DND-41 (cell line): ENCODE measurements around the gene FOXF2.

Experiments
- ATAC-seq: fragments of 200-7000 bp; cut with Tn5 transposase; 3 replicates; pipeline ENCODE4 v1.9.1; 2021; ENCODE audit warnings: low read depth; ENCODE audit not compliant: insufficient read depth
- DNase-seq: peaks from one replicate; pipeline ENCODE4 v3.0.0-alpha.2; 2020
- H2AFZ ChIP-seq: 2 replicates; pipeline ENCODE4 v1.6.0; 2012; ENCODE audit warnings: low read depth, low read length
- H3K27ac ChIP-seq: 2 replicates; pipeline ENCODE4 v1.5.1; 2012; ENCODE audit warnings: low read length, inconsistent platforms
- H3K27me3 ChIP-seq: fragments of 200-600 bp; sonication (generic); 2 replicates; pipeline ENCODE4 v1.6.0; 2012; ENCODE audit warnings: low read length, mild to moderate bottlenecking, inconsistent platforms; ENCODE audit not compliant: insufficient read depth, poor library complexity
- H3K36me3 ChIP-seq: 2 replicates; pipeline ENCODE4 v1.5.1; 2012; ENCODE audit warnings: low read length, inconsistent platforms; ENCODE audit not compliant: insufficient read depth
- H3K4me1 ChIP-seq: 2 replicates; pipeline ENCODE4 v1.5.1; 2012; ENCODE audit warnings: mild to moderate bottlenecking, low read length; ENCODE audit not compliant: insufficient read depth
- H3K4me2 ChIP-seq: 2 replicates; pipeline ENCODE4 v1.6.0; 2012; ENCODE audit warnings: mild to moderate bottlenecking, moderate library complexity, low read length, inconsistent platforms; ENCODE audit not compliant: insufficient read depth
- H3K4me3 ChIP-seq, 2 experiments: fragments of 200-600 bp in 1 of 2; shearing (Covaris generic) in 1 of 2; 2 replicates each; pipeline ENCODE4 v1.5.1; 2012 to 2016; ENCODE audit warnings: inconsistent platforms in 2 of 2, low read length in 2 of 2, mild to moderate bottlenecking in 2 of 2, low read depth in 1 of 2, moderate library complexity in 1 of 2
- H3K79me2 ChIP-seq: 2 replicates; pipeline ENCODE4 v1.6.0; 2012; ENCODE audit warnings: low read length, inconsistent platforms; ENCODE audit not compliant: insufficient read depth
- H3K9ac ChIP-seq: 2 replicates; pipeline ENCODE4 v1.6.0; 2012; ENCODE audit warnings: low read depth, mild to moderate bottlenecking, inconsistent platforms, low read length, moderate library complexity
- H3K9me3 ChIP-seq: 2 replicates; pipeline ENCODE4 v1.5.1; 2012; ENCODE audit warnings: low read length, moderate library complexity, mild to moderate bottlenecking, inconsistent platforms; ENCODE audit not compliant: insufficient read depth, severe bottlenecking
- H4K20me1 ChIP-seq: 2 replicates; pipeline ENCODE4 v1.6.0; 2012; ENCODE audit warnings: low read length; ENCODE audit not compliant: insufficient read depth
- EZH2 ChIP-seq: IDR thresholded peaks from 3 replicates; pipeline ENCODE4 v1.6.1; 2012; ENCODE audit warnings: borderline replicate concordance, low read depth, mild to moderate bottlenecking, moderate library complexity, low read length, inconsistent platforms; ENCODE audit not compliant: severe bottlenecking
- TF ChIP-seq, protein P1 (sequence below): IDR thresholded peaks from 2 replicates; pipeline ENCODE4 v1.5.1; 2012; ENCODE audit warnings: borderline replicate concordance, low read length, moderate library complexity, mild to moderate bottlenecking; ENCODE audit not compliant: poor library complexity, severe bottlenecking; ENCODE audit errors: extremely low read depth

Gene FOXF2

GRCh38 chr6:1400126-1400850 lies 10.9 kb downstream of the FOXF2 start:
- H3K9me3 ChIP-seq, result no peaks in the 10 kb centered on the region
- no peak overlapping the region for H2AFZ ChIP-seq
- TF ChIP-seq, protein P1, sequence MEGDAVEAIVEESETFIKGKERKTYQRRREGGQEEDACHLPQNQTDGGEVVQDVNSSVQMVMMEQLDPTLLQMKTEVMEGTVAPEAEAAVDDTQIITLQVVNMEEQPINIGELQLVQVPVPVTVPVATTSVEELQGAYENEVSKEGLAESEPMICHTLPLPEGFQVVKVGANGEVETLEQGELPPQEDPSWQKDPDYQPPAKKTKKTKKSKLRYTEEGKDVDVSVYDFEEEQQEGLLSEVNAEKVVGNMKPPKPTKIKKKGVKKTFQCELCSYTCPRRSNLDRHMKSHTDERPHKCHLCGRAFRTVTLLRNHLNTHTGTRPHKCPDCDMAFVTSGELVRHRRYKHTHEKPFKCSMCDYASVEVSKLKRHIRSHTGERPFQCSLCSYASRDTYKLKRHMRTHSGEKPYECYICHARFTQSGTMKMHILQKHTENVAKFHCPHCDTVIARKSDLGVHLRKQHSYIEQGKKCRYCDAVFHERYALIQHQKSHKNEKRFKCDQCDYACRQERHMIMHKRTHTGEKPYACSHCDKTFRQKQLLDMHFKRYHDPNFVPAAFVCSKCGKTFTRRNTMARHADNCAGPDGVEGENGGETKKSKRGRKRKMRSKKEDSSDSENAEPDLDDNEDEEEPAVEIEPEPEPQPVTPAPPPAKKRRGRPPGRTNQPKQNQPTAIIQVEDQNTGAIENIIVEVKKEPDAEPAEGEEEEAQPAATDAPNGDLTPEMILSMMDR, result no peak
- no peak for TF ChIP-seq EZH2
- H3K9ac ChIP-seq, result no peak overlapping the region
- no peak overlapping the region for H3K4me2 ChIP-seq
- H3K4me3 ChIP-seq, result no peak overlapping the region
- DNase-seq (no peak), ATAC-seq (no peak)
- H3K79me2 ChIP-seq, result no peaks in the 10 kb centered on the region
- 0 out of 2 replicates have a peak, but pooled peaks cover 2% of the 10 kb centered on the region for H3K4me1 ChIP-seq
- H3K36me3 ChIP-seq, result no peaks in the 10 kb centered on the region
- H3K27ac ChIP-seq, result no peak overlapping the region
- no peaks in the 10 kb centered on the region for H4K20me1 ChIP-seq
- H3K27me3 ChIP-seq, result peaks cover 19% of the 10 kb centered on the region

DNA sequence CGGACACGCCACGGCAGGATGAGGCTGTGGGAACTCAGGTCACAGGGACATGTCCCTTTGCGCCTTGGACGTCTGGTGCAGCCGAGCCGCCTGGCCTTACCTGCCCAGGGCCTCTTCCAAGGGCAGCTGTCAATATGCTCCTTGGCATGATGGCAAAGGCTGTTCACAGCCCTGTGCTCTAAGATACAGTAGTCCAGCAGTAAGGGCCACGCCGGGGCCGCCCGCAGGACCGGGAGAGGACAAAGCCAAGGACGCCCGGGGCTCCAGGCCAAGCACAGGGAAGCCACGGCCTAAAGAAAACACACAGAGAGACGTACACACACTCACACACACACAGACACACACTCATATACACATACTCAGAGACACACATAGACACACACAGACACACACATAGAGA lies 13.0 kb downstream of the FOXF2 start:
- TF ChIP-seq, protein P1, result no peak
- no peak for TF ChIP-seq EZH2
- Histone ChIP-seq H3K4me2 (no peak overlapping the region), H2AFZ (no peak overlapping the region)

DNA sequence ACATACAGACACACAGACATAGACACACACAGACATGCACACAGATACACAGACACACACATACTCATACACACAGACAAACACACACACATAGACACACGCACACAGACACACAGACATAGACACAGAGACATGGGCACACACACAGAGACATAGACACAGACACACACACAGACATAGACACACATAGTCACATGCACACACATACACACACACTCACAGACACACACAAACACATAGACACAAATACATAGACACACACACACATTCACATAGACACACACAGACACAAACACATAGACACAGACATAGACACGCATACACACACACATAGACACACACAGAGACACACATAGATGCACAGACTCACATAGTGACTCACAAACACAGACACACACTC lies 13.5 kb downstream of the FOXF2 start:
- DNase-seq (no peak), ATAC-seq (no peak)
- Histone ChIP-seq H3K9ac (no peak overlapping the region), H3K27me3 (peaks cover 5% of the 10 kb centered on the region), H4K20me1 (no peaks in the 10 kb centered on the region), H3K79me2 (no peaks in the 10 kb centered on the region), H3K36me3 (no peaks in the 10 kb centered on the region), H3K4me3 (no peak overlapping the region), H3K9me3 (no peaks in the 10 kb centered on the region), H2AFZ (no peak overlapping the region), H3K4me2 (no peak overlapping the region), H3K4me1 (no peaks in the 10 kb centered on the region), H3K27ac (no peak overlapping the region)
- TF ChIP-seq EZH2, result no peak
- TF ChIP-seq, protein P1, result no peak

More for the DNA sequence above, 13.0 kb downstream of the FOXF2 start:
- Histone ChIP-seq H3K36me3 (no peaks in the 10 kb centered on the region), H4K20me1 (no peaks in the 10 kb centered on the region), H3K9me3 (no peaks in the 10 kb centered on the region), H3K27ac (no peak overlapping the region), H3K27me3 (peaks cover 5% of the 10 kb centered on the region), H3K9ac (no peak overlapping the region), H3K4me3 (no peak overlapping the region), H3K4me1 (no peaks in the 10 kb centered on the region), H3K79me2 (no peaks in the 10 kb centered on the region)
- DNase-seq (no peak), ATAC-seq (no peak)
